MCF 10A (cell line): ENCODE results near the gene CAMK1D. TPM values are rescaled to one million over a fixed set of nuclear protein-coding genes. Genes with fewer than 3 reads are reported as not detected.

Source experiments
- BruUV-seq: library from RNA; stranded (reverse); fragments of 400-500 nt; replicated peaks from 2 replicates; lab custom pipeline; 2021; lab: Mats Ljungman, UMichigan
- CTCF ChIA-PET: fragments of 300-600 bp; sonication (Branson Sonifier 250); formaldehyde crosslinking; extraction: SDS; loops from one replicate; lab custom pipeline; 2021; ENCODE audit warnings: antibody characterized with exemption, inconsistent platforms; lab: Yijun Ruan, JAX
- POLR2A ChIA-PET: fragments of 300-600, 350-650 bp; sonication (Branson Sonifier 250); formaldehyde crosslinking; extraction: SDS; loops from one replicate; lab custom pipeline; 2020; ENCODE audit warnings: antibody characterized with exemption, inconsistent platforms; lab: Yijun Ruan, JAX
- DNase-seq: peaks from one replicate; pipeline ENCODE4 v3.0.0-alpha.2; 2018; ENCODE audit not compliant: unreplicated experiment
- H3K27ac Mint-ChIP-seq: one replicate; pipeline ENCODE4 v1.8.0; 2022; ENCODE audit warnings: mild to moderate bottlenecking, low read depth, mixed read lengths; ENCODE audit not compliant: unreplicated experiment
- H3K27me3 Mint-ChIP-seq: one replicate; pipeline ENCODE4 v1.8.0; 2022; ENCODE audit warnings: mixed read lengths; ENCODE audit not compliant: insufficient read depth, unreplicated experiment
- H3K36me3 Mint-ChIP-seq: one replicate; pipeline ENCODE4 v1.8.0; 2022; ENCODE audit warnings: mild to moderate bottlenecking, moderate library complexity, mixed read lengths; ENCODE audit not compliant: insufficient read depth, unreplicated experiment
- H3K4me1 Mint-ChIP-seq: one replicate; pipeline ENCODE4 v1.8.0; 2022; ENCODE audit warnings: mixed read lengths; ENCODE audit not compliant: insufficient read depth, unreplicated experiment
- H3K4me3 Mint-ChIP-seq: one replicate; pipeline ENCODE4 v1.8.0; 2022; ENCODE audit warnings: mild to moderate bottlenecking, moderate library complexity, mixed read lengths; ENCODE audit not compliant: unreplicated experiment
- H3K9me3 Mint-ChIP-seq: one replicate; pipeline ENCODE4 v1.8.0; 2022; ENCODE audit warnings: mixed read lengths; ENCODE audit not compliant: unreplicated experiment
- intact Hi-C: fragments of 100-400 bp; cut with micrococcal nuclease; formaldehyde crosslinking; loops from 2 replicates; pipeline ENCODE4 v1.14.1; 2022
- total RNA-seq: library from RNA; stranded (reverse); gene quantifications from 2 replicates; pipeline ENCODE4 v1.2.3, GENCODE V29; 2022
- TF ChIP-seq, protein P1 (sequence below): fragments of 200-600 bp; IDR thresholded peaks from one replicate; pipeline ENCODE4 v1.8.0; 2022; ENCODE audit warnings: antibody characterized with exemption, mild to moderate bottlenecking; ENCODE audit not compliant: unreplicated experiment

The CAMK1D gene
- total RNA-seq, 1 experiment from 2014 or later: 1.7 TPM

DNA sequence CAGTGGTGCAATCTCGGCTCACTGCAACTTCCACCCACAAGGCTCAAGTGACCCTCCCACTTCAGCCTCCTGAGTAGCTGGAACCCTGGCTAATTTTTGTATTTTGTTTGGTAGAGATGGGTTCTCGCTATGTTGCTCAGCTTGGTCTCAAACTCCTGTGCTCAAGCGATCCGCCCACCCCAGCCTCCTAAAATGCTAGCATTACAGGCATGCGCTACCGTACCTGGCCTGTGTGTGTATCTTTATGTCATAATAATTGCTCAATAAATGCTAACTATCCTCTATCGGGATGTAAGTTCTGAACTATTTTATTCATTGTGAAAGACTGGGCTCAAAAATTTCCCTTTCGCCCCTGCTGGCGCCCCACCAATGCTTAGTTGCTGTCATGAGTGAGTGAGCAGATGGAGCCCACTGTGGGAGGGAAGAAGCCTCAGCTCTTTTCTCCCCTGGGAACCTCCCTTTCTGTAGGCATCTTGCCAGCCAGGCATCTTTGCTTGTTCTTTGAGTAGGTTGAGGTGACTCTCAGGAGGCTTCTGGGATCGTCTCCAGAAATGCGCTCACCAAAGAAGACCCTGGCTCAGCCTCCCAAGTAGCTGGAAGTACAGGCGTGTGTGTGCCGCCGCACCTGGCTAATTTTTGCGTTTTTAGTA, 38.3 kb downstream of the CAMK1D start:
- no peaks in the 10 kb centered on the region for H3K36me3 Mint-ChIP-seq
- peaks cover 9% of the 10 kb centered on the region for H3K27me3 Mint-ChIP-seq
- POLR2A ChIA-PET: interaction anchor here (0.5 kb wide), 1 partner anchor 611 kb away, joined by 3 read pairs; no protein-coding TSS in a partner anchor
- intact Hi-C loops: no loop called here
- no peaks in the 10 kb centered on the region for H3K9me3 Mint-ChIP-seq
- CTCF ChIA-PET: no interaction called here
- H3K4me3 Mint-ChIP-seq: no peak overlapping the region
- no peaks in the 10 kb centered on the region for H3K4me1 Mint-ChIP-seq
- no peak overlapping the region for H3K27ac Mint-ChIP-seq
- TF ChIP-seq, protein P1, sequence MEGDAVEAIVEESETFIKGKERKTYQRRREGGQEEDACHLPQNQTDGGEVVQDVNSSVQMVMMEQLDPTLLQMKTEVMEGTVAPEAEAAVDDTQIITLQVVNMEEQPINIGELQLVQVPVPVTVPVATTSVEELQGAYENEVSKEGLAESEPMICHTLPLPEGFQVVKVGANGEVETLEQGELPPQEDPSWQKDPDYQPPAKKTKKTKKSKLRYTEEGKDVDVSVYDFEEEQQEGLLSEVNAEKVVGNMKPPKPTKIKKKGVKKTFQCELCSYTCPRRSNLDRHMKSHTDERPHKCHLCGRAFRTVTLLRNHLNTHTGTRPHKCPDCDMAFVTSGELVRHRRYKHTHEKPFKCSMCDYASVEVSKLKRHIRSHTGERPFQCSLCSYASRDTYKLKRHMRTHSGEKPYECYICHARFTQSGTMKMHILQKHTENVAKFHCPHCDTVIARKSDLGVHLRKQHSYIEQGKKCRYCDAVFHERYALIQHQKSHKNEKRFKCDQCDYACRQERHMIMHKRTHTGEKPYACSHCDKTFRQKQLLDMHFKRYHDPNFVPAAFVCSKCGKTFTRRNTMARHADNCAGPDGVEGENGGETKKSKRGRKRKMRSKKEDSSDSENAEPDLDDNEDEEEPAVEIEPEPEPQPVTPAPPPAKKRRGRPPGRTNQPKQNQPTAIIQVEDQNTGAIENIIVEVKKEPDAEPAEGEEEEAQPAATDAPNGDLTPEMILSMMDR: no peak
- no peak for DNase-seq
- no TSS peak for BruUV-seq

DNA sequence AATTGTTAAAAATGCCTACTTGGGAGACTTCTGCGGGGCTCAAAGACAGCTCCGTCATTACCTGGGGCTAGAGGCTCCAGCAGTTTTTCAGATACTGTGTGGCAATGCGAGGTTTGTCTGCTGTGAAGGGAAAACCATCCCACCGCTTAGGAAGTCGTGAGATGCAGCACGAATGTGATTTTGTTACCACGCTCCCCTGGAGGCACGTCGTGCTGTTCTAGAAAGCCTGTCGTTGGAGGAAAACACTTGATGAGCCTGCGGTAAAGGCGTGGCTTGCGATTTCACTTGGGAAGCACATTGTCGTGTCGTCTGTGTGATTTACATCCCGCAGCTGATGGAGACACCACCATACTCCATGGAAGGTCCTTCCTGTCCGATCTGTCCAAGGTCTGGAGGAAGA, 39.3 kb downstream of the CAMK1D start:
- H3K36me3 Mint-ChIP-seq: peaks cover under 1% of the 10 kb centered on the region
- H3K4me3 Mint-ChIP-seq: no peak overlapping the region
- H3K4me1 Mint-ChIP-seq: no peaks in the 10 kb centered on the region
- intact Hi-C loops: no loop called here
- no peak overlapping the region for H3K27ac Mint-ChIP-seq
- no peaks in the 10 kb centered on the region for H3K9me3 Mint-ChIP-seq
- BruUV-seq: no TSS peak
- no peak for DNase-seq
- CTCF ChIA-PET: interaction anchor here (0.7 kb wide), 1 partner anchor 255 kb away, joined by 3 read pairs; no protein-coding TSS in a partner anchor
- H3K27me3 Mint-ChIP-seq: peaks cover 5% of the 10 kb centered on the region
- POLR2A ChIA-PET: no interaction called here
- TF ChIP-seq, protein P1: no peak

- no peak for DNase-seq
- no TSS peak for BruUV-seq
- no peak overlapping the region for H3K27ac Mint-ChIP-seq
- TF ChIP-seq, protein P1: no peak
- no peaks in the 10 kb centered on the region for H3K27me3 Mint-ChIP-seq
- intact Hi-C loops: no loop called here
- H3K4me1 Mint-ChIP-seq: no peaks in the 10 kb centered on the region
- no peaks in the 10 kb centered on the region for H3K9me3 Mint-ChIP-seq
- ChIA-PET CTCF (interaction anchor here (0.7 kb wide), 1 partner anchor 255 kb away, joined by 3 read pairs; no protein-coding TSS in a partner anchor), POLR2A (no interaction called here)
- H3K4me3 Mint-ChIP-seq: no peak overlapping the region
- H3K36me3 Mint-ChIP-seq: peaks cover 6% of the 10 kb centered on the region
Measured at GRCh38 chr10:12389154-12389734, 39.9 kb downstream of the CAMK1D start.

- ChIA-PET POLR2A (no interaction called here), CTCF (interaction anchor here (0.5 to 1.2 kb wide), 4 partner anchors 17 to 126 kb away, joined by 3 read pairs; no protein-coding TSS in a partner anchor)
- Mint-ChIP-seq H3K27ac (no peak overlapping the region), H3K4me1 (no peaks in the 10 kb centered on the region), H3K9me3 (no peaks in the 10 kb centered on the region), H3K36me3 (peaks cover 6% of the 10 kb centered on the region), H3K27me3 (no peaks in the 10 kb centered on the region), H3K4me3 (no peak overlapping the region)
- DNase-seq: no peak
- intact Hi-C loops: no loop called here
- TF ChIP-seq, protein P1: no peak
- BruUV-seq: no TSS peak
Measured at GRCh38 chr10:12390733-12391132, 41.4 kb downstream of the CAMK1D start.
